Measurements from ENCODE around the gene SPEF2.
"Not testable (repeated sequence)": the region's sequence is repeated elsewhere in the genome, so short reads cannot be mapped to it uniquely, and the experiment has no call there.

Gene SPEF2

GRCh38 chr5:35821513-35821912 lies 203.8 kb downstream of the SPEF2 start:
- no peak for DNase-seq

GRCh38 chr5:35822511-35822910 lies 204.8 kb downstream of the SPEF2 start:
- DNase-seq = no peak

GRCh38 chr5:35823347-35824098 lies 205.9 kb downstream of the SPEF2 start:
- no peak for DNase-seq

- no peak for DNase-seq
Measured at GRCh38 chr5:35826056-35826455, 208.4 kb downstream of the SPEF2 start.

- DNase-seq = no peak
Measured at GRCh38 chr5:35826554-35826953, 208.9 kb downstream of the SPEF2 start.

GRCh38 chr5:35828082-35828598 lies 210.5 kb downstream of the SPEF2 start:
- DNase-seq = no peak

GRCh38 chr5:35830587-35830986 lies 212.9 kb downstream of the SPEF2 start:
- DNase-seq = no peak

- no peak for DNase-seq
Measured at GRCh38 chr5:35832762-35833161, 215.1 kb downstream of the SPEF2 start.

- DNase-seq = no peak
Measured at GRCh38 chr5:35833224-35833623, 215.6 kb downstream of the SPEF2 start.

GRCh38 chr5:35835796-35836742 lies 218.4 kb downstream of the SPEF2 start:
- DNase-seq = no peak

- no peak for DNase-seq
Measured at GRCh38 chr5:35838370-35839042, 220.8 kb downstream of the SPEF2 start.

GRCh38 chr5:35842856-35843255 lies 225.2 kb downstream of the SPEF2 start:
- DNase-seq = no peak

- not testable (repeated sequence) for DNase-seq
Measured at GRCh38 chr5:35845508-35845907, 227.8 kb downstream of the SPEF2 start.

- no peak for DNase-seq
Measured at GRCh38 chr5:35847491-35847890, 229.8 kb downstream of the SPEF2 start.

- DNase-seq = no peak
Measured at GRCh38 chr5:35847961-35848360, 230.3 kb downstream of the SPEF2 start.

- no peak for DNase-seq
Measured at GRCh38 chr5:35849860-35850259, 232.2 kb downstream of the SPEF2 start.

- no peak for DNase-seq
Measured at GRCh38 chr5:35850967-35851680, 233.5 kb downstream of the SPEF2 start.

- no peak for DNase-seq
Measured at GRCh38 chr5:35852084-35852734, 234.5 kb downstream of the SPEF2 start.

GRCh38 chr5:35852773-35853172 lies 235.1 kb downstream of the SPEF2 start:
- DNase-seq = no peak

GRCh38 chr5:35853631-35854030 lies 236.0 kb downstream of the SPEF2 start:
- DNase-seq = no peak

Measured in nucleus accumbens (tissue), 56 donors.